Activated T-helper 17 cell treated with anti-CD3 and anti-CD28 coated beads, Interleukin-2, amount 50 U/mL, for 72 hours (primary cell): ENCODE measurements around the gene FBXO48. TPM values are rescaled to one million over a fixed set of nuclear protein-coding genes. Genes with fewer than 3 reads are reported as not detected.

ENCODE experiments used
- ATAC-seq: fragments of 150-1000 bp; cut with Tn5 transposase; replicated peaks from 2 replicates; pipeline ENCODE4 v1.10.0; 2021; ENCODE audit warnings: mild to moderate bottlenecking, moderate library complexity
- H3K27ac Mint-ChIP-seq: one replicate; pipeline ENCODE4 v1.8.0; 2022; ENCODE audit warnings: mixed read lengths
- H3K27me3 Mint-ChIP-seq: one replicate; pipeline ENCODE4 v1.8.0; 2022; ENCODE audit warnings: mixed read lengths
- H3K36me3 Mint-ChIP-seq: one replicate; pipeline ENCODE4 v1.8.0; 2022; ENCODE audit warnings: low read depth, mild to moderate bottlenecking, mixed read lengths
- H3K4me1 Mint-ChIP-seq: one replicate; pipeline ENCODE4 v1.8.0; 2022; ENCODE audit warnings: mixed read lengths
- H3K4me3 Mint-ChIP-seq: one replicate; pipeline ENCODE4 v1.8.0; 2022; ENCODE audit warnings: mild to moderate bottlenecking, mixed read lengths
- H3K9me3 Mint-ChIP-seq: one replicate; pipeline ENCODE4 v1.8.0; 2022; ENCODE audit warnings: mixed read lengths
- total RNA-seq, 2 donors: library from RNA; stranded (reverse); gene quantifications; one replicate each; pipeline ENCODE4 v1.2.3, GENCODE V29; 2022

The FBXO48 gene
- total RNA-seq, 2 donors from 2014 or later: 2.0 to 2.3 TPM

- H3K9me3 Mint-ChIP-seq: no peaks in the 10 kb centered on the region
- no peak overlapping the region for H3K4me3 Mint-ChIP-seq
- ATAC-seq: no peak
- H3K4me1 Mint-ChIP-seq: peaks cover 12% of the 10 kb centered on the region
- no peaks in the 10 kb centered on the region for H3K36me3 Mint-ChIP-seq
- H3K27me3 Mint-ChIP-seq: no peaks in the 10 kb centered on the region
- H3K27ac Mint-ChIP-seq: no peak overlapping the region
Measured at GRCh38 chr2:68418419-68418818, 48.7 kb downstream of the FBXO48 start.

- Mint-ChIP-seq H3K4me1 (peaks cover 12% of the 10 kb centered on the region), H3K4me3 (no peak overlapping the region), H3K36me3 (no peaks in the 10 kb centered on the region), H3K9me3 (no peaks in the 10 kb centered on the region), H3K27ac (no peak overlapping the region), H3K27me3 (no peaks in the 10 kb centered on the region)
- ATAC-seq: peak; percentile 31
Measured at GRCh38 chr2:68417926-68418325, 49.2 kb downstream of the FBXO48 start.

- Mint-ChIP-seq H3K4me1 (peaks cover 8% of the 10 kb centered on the region), H3K27ac (no peak overlapping the region), H3K36me3 (no peaks in the 10 kb centered on the region), H3K27me3 (no peaks in the 10 kb centered on the region), H3K9me3 (no peaks in the 10 kb centered on the region), H3K4me3 (no peak overlapping the region)
- ATAC-seq: no peak
Measured at GRCh38 chr2:68416081-68416675, 50.9 kb downstream of the FBXO48 start.

- Mint-ChIP-seq H3K9me3 (no peaks in the 10 kb centered on the region), H3K4me1 (peaks cover 8% of the 10 kb centered on the region), H3K27ac (no peak overlapping the region), H3K36me3 (no peaks in the 10 kb centered on the region), H3K4me3 (no peak overlapping the region), H3K27me3 (no peaks in the 10 kb centered on the region)
- no peak for ATAC-seq
Measured at GRCh38 chr2:68415521-68415920, 51.6 kb downstream of the FBXO48 start.

- no peaks in the 10 kb centered on the region for H3K9me3 Mint-ChIP-seq
- H3K4me1 Mint-ChIP-seq: peaks cover 8% of the 10 kb centered on the region
- no peaks in the 10 kb centered on the region for H3K36me3 Mint-ChIP-seq
- ATAC-seq: no peak
- H3K27ac Mint-ChIP-seq: no peak overlapping the region
- no peaks in the 10 kb centered on the region for H3K27me3 Mint-ChIP-seq
- no peak overlapping the region for H3K4me3 Mint-ChIP-seq
Measured at GRCh38 chr2:68414876-68415275, 52.2 kb downstream of the FBXO48 start.

GRCh38 chr2:68414452-68414851 lies 52.6 kb downstream of the FBXO48 start:
- Mint-ChIP-seq H3K27me3 (no peaks in the 10 kb centered on the region), H3K4me3 (no peak overlapping the region), H3K4me1 (peaks cover 8% of the 10 kb centered on the region), H3K9me3 (no peaks in the 10 kb centered on the region), H3K27ac (no peak overlapping the region), H3K36me3 (no peaks in the 10 kb centered on the region)
- no peak for ATAC-seq

GRCh38 chr2:68413466-68413865 lies 53.6 kb downstream of the FBXO48 start:
- Mint-ChIP-seq H3K4me1 (peaks cover 8% of the 10 kb centered on the region), H3K36me3 (no peaks in the 10 kb centered on the region), H3K27me3 (no peaks in the 10 kb centered on the region), H3K27ac (no peak overlapping the region), H3K9me3 (no peaks in the 10 kb centered on the region), H3K4me3 (no peak overlapping the region)
- ATAC-seq: no peak

GRCh38 chr2:68412127-68412819 lies 54.8 kb downstream of the FBXO48 start:
- Mint-ChIP-seq H3K27me3 (no peaks in the 10 kb centered on the region), H3K36me3 (no peaks in the 10 kb centered on the region), H3K27ac (no peak overlapping the region), H3K4me3 (no peak overlapping the region), H3K9me3 (peaks cover 3% of the 10 kb centered on the region), H3K4me1 (no peaks in the 10 kb centered on the region)
- no peak for ATAC-seq

GRCh38 chr2:68411397-68412126 lies 55.5 kb downstream of the FBXO48 start:
- Mint-ChIP-seq H3K27ac (no peak overlapping the region), H3K4me3 (no peak overlapping the region), H3K4me1 (no peaks in the 10 kb centered on the region), H3K27me3 (no peaks in the 10 kb centered on the region), H3K9me3 (peaks cover 3% of the 10 kb centered on the region), H3K36me3 (no peaks in the 10 kb centered on the region)
- no peak for ATAC-seq

Other genes starting within 250 kb of the FBXO48 start
- 10 to 100 TPM; 54.1 to 70.0 TPM for gene PPP3R1, start 214.8 kb downstream of the FBXO48 start, total RNA-seq
- not detected for gene CNRIP1, start 147.3 kb downstream of the FBXO48 start, total RNA-seq
- gene PLEK, start 102.0 kb downstream of the FBXO48 start, total RNA-seq: 1 to 10 TPM; 1.0 to 2.7 TPM
- 1 to 10 TPM; 1.4 to 3.5 TPM for gene APLF, start 291 bp upstream of the FBXO48 start, total RNA-seq
- not detected for gene PROKR1, start 176.3 kb upstream of the FBXO48 start, total RNA-seq